Activated CD4-positive, alpha-beta T cell treated with anti-CD3 and anti-CD28 coated beads, Interleukin-2, amount 10 ng/mL, durations not matched to agents 24 days and 14 days (primary cell): ENCODE results near the gene FGFRL1. TPM values are rescaled to one million over a fixed set of nuclear protein-coding genes. Genes with fewer than 3 reads are reported as not detected.

Source experiments
- DNase-seq: peaks from one replicate; pipeline ENCODE4 v3.0.0; 2022
- H3K27ac Mint-ChIP-seq: one replicate; pipeline ENCODE4 v1.8.0; 2022; ENCODE audit warnings: mild to moderate bottlenecking, mixed read lengths
- H3K27me3 Mint-ChIP-seq: one replicate; pipeline ENCODE4 v1.8.0; 2022; ENCODE audit warnings: mixed read lengths
- H3K36me3 Mint-ChIP-seq: one replicate; pipeline ENCODE4 v1.8.0; 2022; ENCODE audit warnings: low read depth, mild to moderate bottlenecking, mixed read lengths
- H3K4me1 Mint-ChIP-seq: one replicate; pipeline ENCODE4 v1.8.0; 2021; ENCODE audit warnings: mixed read lengths
- H3K4me3 Mint-ChIP-seq: one replicate; pipeline ENCODE4 v1.8.0; 2022; ENCODE audit warnings: mild to moderate bottlenecking, moderate library complexity, mixed read lengths
- H3K9me3 Mint-ChIP-seq: one replicate; pipeline ENCODE4 v1.8.0; 2021; ENCODE audit warnings: mixed read lengths
- intact Hi-C: fragments of 100-400 bp; cut with micrococcal nuclease; formaldehyde crosslinking; loops from one replicate; pipeline ENCODE4 v1.15.1; 2023
- total RNA-seq: library from RNA; stranded (reverse); gene quantifications from 2 replicates; pipeline ENCODE4 v1.2.3, GENCODE V29; 2022

The FGFRL1 gene
- total RNA-seq, 1 donor from 2014 or later = 18.9 TPM

DNA sequence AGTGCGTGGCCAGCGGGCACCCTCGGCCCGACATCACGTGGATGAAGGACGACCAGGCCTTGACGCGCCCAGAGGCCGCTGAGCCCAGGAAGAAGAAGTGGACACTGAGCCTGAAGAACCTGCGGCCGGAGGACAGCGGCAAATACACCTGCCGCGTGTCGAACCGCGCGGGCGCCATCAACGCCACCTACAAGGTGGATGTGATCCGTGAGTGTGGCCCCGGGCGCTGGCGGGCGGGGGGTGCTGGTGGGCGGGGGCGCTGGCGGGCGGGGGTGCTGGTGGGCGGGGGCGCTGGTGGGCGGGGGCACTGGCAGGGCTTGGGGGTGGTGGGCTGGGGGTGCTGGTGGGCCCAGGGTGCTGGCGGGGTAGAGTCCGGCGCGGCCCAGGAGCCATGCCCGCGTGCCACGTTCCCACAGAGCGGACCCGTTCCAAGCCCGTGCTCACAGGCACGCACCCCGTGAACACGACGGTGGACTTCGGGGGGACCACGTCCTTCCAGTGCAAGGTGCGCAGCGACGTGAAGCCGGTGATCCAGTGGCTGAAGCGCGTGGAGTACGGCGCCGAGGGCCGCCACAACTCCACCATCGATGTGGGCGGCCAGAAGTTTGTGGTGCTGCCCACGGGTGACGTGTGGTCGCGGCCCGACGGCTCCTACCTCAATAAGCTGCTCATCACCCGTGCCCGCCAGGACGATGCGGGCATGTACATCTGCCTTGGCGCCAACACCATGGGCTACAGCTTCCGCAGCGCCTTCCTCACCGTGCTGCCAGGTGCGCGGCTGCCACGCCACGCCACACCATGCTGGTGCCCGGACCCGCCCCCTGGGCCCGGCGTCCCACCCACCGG lies 12.7 kb downstream of the FGFRL1 start:
- DNase-seq = no peak
- Mint-ChIP-seq H3K4me1 (peaks cover 9% of the 10 kb centered on the region), H3K4me3 (no peak overlapping the region)

GRCh38 chr4:1024882-1025545 lies 13.6 kb downstream of the FGFRL1 start:
- H3K27ac Mint-ChIP-seq = no peak overlapping the region
- intact Hi-C loops = no loop called here

More for the DNA sequence above, 12.7 kb downstream of the FGFRL1 start:
- Mint-ChIP-seq H3K27ac (no peak overlapping the region), H3K36me3 (peaks cover 8% of the 10 kb centered on the region), H3K27me3 (no peaks in the 10 kb centered on the region), H3K9me3 (no peaks in the 10 kb centered on the region)
- intact Hi-C loops = no loop called here

DNA sequence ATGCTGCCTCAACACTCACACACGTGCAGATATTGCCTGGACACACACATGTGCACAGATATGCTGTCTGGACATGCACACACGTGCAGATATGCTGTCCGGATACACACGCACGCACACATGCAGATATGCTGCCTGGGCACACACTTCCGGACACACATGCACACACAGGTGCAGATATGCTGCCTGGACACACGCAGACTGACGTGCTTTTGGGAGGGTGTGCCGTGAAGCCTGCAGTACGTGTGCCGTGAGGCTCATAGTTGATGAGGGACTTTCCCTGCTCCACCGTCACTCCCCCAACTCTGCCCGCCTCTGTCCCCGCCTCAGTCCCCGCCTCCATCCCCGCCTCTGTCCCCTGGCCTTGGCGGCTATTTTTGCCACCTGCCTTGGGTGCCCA lies 14.7 kb downstream of the FGFRL1 start:
- DNase-seq = peak; percentile 86
- Mint-ChIP-seq H3K9me3 (no peaks in the 10 kb centered on the region), H3K27ac (no peak overlapping the region), H3K36me3 (peaks cover 8% of the 10 kb centered on the region), H3K27me3 (no peaks in the 10 kb centered on the region), H3K4me1 (peaks cover 9% of the 10 kb centered on the region), H3K4me3 (no peak overlapping the region)
- intact Hi-C loops = no loop called here

More at GRCh38 chr4:1024882-1025545, 13.6 kb downstream of the FGFRL1 start:
- H3K9me3 Mint-ChIP-seq = no peaks in the 10 kb centered on the region
- H3K27me3 Mint-ChIP-seq = no peaks in the 10 kb centered on the region
- H3K4me1 Mint-ChIP-seq = peaks cover 9% of the 10 kb centered on the region
- DNase-seq = no peak
- no peak overlapping the region for H3K4me3 Mint-ChIP-seq
- peaks cover 8% of the 10 kb centered on the region for H3K36me3 Mint-ChIP-seq

GRCh38 chr4:1027219-1027914 lies 15.9 kb downstream of the FGFRL1 start:
- H3K4me1 Mint-ChIP-seq = peaks cover 9% of the 10 kb centered on the region
- intact Hi-C loops = no loop called here
- no peak overlapping the region for H3K4me3 Mint-ChIP-seq
- no peaks in the 10 kb centered on the region for H3K9me3 Mint-ChIP-seq
- no peaks in the 10 kb centered on the region for H3K27me3 Mint-ChIP-seq
- DNase-seq = no peak
- H3K27ac Mint-ChIP-seq = no peak overlapping the region
- peaks cover 8% of the 10 kb centered on the region for H3K36me3 Mint-ChIP-seq

GRCh38 chr4:1027915-1028238 lies 16.5 kb downstream of the FGFRL1 start:
- H3K4me3 Mint-ChIP-seq = no peak overlapping the region
- intact Hi-C loops = no loop called here

GRCh38 chr4:1028574-1029220 lies 17.3 kb downstream of the FGFRL1 start:
- H3K9me3 Mint-ChIP-seq = no peaks in the 10 kb centered on the region
- peaks cover 8% of the 10 kb centered on the region for H3K36me3 Mint-ChIP-seq
- intact Hi-C loops = no loop called here
- no peak overlapping the region for H3K27ac Mint-ChIP-seq
- H3K27me3 Mint-ChIP-seq = no peaks in the 10 kb centered on the region
- H3K4me1 Mint-ChIP-seq = peaks cover 9% of the 10 kb centered on the region
- H3K4me3 Mint-ChIP-seq = no peak overlapping the region
- DNase-seq = no peak

More at GRCh38 chr4:1027915-1028238, 16.5 kb downstream of the FGFRL1 start:
- H3K27me3 Mint-ChIP-seq = no peaks in the 10 kb centered on the region
- H3K36me3 Mint-ChIP-seq = peaks cover 8% of the 10 kb centered on the region
- DNase-seq = no peak
- no peaks in the 10 kb centered on the region for H3K9me3 Mint-ChIP-seq
- no peak overlapping the region for H3K27ac Mint-ChIP-seq
- peaks cover 9% of the 10 kb centered on the region for H3K4me1 Mint-ChIP-seq

DNA sequence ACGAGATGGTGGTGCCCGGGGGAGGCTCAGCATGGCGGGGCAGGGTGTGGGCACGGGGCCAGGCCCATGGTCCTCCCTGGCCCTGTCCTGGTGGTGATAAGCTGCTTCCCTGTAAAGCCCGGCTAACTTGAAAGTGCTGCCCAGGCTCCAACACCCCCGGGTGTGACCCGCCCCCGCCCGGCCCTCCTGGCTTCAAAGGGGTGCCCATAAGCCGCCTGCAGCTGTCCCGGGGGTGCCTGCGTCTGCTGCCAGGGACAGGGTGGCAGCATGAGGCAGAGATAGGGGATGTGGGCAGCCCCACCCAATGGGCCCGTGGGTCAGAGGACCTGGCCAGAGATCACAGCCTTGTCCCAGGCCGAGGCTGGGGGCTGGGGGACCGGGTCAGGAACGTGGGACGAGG lies 18.1 kb downstream of the FGFRL1 start:
- H3K4me1 Mint-ChIP-seq = peaks cover 9% of the 10 kb centered on the region
- no peak overlapping the region for H3K27ac Mint-ChIP-seq
- no peak for DNase-seq
- intact Hi-C loops = no loop called here
- no peaks in the 10 kb centered on the region for H3K27me3 Mint-ChIP-seq
- no peaks in the 10 kb centered on the region for H3K9me3 Mint-ChIP-seq
- H3K36me3 Mint-ChIP-seq = peaks cover 8% of the 10 kb centered on the region
- no peak overlapping the region for H3K4me3 Mint-ChIP-seq

GRCh38 chr4:1030031-1030430 lies 18.6 kb downstream of the FGFRL1 start:
- Mint-ChIP-seq H3K27ac (no peak overlapping the region), H3K4me3 (no peak overlapping the region), H3K4me1 (peaks cover 9% of the 10 kb centered on the region), H3K36me3 (peaks cover 6% of the 10 kb centered on the region), H3K27me3 (no peaks in the 10 kb centered on the region), H3K9me3 (no peaks in the 10 kb centered on the region)
- intact Hi-C loops = no loop called here
- DNase-seq = no peak

DNA sequence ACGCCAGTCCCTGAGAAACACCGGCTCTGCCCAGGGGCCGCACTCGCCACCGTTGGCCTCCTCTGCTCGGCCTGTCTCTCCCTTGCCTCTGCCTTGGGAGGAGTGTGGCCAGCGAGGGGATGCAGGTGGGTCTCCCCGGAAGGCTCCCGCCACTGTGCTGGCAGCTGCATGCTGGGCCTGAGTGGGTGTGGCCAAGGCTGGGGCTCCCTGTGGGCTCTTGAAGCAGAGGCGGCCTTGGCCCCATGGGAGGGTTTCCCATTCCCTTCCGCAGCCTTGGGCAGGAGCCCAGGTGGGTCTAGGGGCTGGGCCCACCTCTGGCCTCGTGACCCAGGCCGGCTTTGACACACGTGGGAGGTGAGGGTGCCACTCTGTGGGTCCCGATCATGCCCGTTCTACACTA lies 19.1 kb downstream of the FGFRL1 start:
- intact Hi-C loops = no loop called here
- Mint-ChIP-seq H3K27me3 (no peaks in the 10 kb centered on the region), H3K36me3 (peaks cover under 1% of the 10 kb centered on the region), H3K4me3 (no peak overlapping the region), H3K27ac (no peak overlapping the region), H3K4me1 (peaks cover 6% of the 10 kb centered on the region), H3K9me3 (no peaks in the 10 kb centered on the region)
- no peak for DNase-seq

DNA sequence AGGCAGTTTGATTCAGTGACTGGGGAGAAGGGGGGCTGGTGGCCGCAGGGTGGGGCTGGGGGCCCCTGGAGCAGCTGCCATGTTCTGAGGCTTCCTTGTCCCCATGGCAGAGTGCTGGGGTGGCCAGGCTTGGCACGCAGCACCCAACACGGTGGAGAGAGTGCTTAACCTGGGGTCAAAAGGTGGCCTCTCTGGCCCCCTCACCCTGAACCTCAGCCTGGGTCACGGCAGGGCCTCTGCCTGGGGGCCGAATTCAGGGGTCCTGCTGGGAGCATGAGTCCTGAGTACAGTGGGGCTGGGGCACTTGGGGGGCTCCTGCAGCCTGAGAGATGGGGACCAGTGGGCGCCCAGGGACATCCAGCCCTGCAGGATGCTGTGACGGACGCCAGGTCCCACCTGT lies 19.9 kb downstream of the FGFRL1 start:
- H3K4me3 Mint-ChIP-seq = no peak overlapping the region

GRCh38 chr4:1031956-1032795 lies 20.8 kb downstream of the FGFRL1 start:
- Mint-ChIP-seq H3K9me3 (no peaks in the 10 kb centered on the region), H3K4me1 (no peaks in the 10 kb centered on the region), H3K36me3 (no peaks in the 10 kb centered on the region), H3K27ac (no peak overlapping the region), H3K27me3 (no peaks in the 10 kb centered on the region), H3K4me3 (no peak overlapping the region)
- intact Hi-C loops = no loop called here
- DNase-seq = no peak

More for the DNA sequence above, 19.9 kb downstream of the FGFRL1 start:
- intact Hi-C loops = no loop called here
- H3K36me3 Mint-ChIP-seq = no peaks in the 10 kb centered on the region
- no peaks in the 10 kb centered on the region for H3K27me3 Mint-ChIP-seq
- H3K4me1 Mint-ChIP-seq = no peaks in the 10 kb centered on the region
- no peak for DNase-seq
- H3K27ac Mint-ChIP-seq = no peak overlapping the region
- no peaks in the 10 kb centered on the region for H3K9me3 Mint-ChIP-seq

DNA sequence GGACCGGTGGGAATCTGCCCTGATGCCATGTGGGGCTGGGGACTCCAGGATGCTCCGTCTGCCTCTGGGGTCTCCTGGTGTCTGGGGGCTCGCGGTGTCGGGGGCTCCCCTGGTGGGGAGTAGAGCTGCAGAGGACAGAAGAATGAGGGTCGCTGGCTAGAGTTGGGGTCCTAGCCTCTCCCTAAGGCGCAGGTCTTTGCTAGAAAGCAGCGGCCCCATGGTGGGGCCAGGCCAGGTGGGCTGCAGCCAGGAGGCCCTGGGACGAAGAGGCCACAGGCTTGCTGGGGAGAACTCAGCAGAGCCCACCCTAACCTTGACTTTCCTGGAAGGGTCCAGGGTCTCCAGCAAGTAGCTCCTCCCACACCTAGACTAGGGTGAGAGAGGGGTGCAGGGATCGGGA lies 21.4 kb downstream of the FGFRL1 start:
- no peaks in the 10 kb centered on the region for H3K27me3 Mint-ChIP-seq
- no peaks in the 10 kb centered on the region for H3K36me3 Mint-ChIP-seq
- H3K4me3 Mint-ChIP-seq = no peak overlapping the region
- no peak for DNase-seq
- intact Hi-C loops = no loop called here
- H3K4me1 Mint-ChIP-seq = no peaks in the 10 kb centered on the region
- H3K9me3 Mint-ChIP-seq = no peaks in the 10 kb centered on the region
- no peak overlapping the region for H3K27ac Mint-ChIP-seq

DNA sequence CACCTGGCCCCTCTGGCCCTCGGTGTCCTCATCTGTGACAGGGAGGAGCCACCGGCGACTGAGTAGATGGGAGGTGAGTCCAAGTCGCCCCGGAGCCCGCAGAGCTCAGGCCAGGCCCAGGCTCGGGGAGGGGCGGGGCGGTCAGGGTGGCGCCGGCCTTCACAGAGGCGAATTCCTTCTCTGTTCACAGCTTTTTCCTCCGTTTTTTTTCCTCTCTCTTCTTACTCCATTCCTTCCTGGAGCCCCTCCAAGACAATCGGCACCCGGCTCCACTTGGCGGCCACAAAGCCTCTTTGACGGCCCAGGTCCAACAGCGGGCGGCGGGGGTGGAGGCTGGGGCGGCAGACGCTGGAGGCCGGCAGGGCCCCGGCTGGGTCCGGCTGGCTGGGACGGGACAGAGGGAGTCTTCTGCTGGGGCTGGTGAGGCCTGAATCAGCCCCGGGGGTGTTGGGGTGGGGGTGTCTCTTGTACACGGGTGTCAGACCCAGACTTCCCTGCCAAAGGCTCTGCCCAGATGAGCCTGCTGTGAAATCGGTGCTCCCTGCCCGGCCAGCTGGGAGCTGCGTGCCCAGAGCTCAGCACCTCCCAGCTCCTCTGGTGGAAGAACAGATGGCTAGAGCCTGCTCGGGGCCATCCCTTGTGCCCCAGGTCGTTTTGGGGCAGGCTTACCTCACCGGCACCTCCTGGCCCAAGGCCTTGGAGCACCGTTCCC lies 22.6 kb downstream of the FGFRL1 start:
- Mint-ChIP-seq H3K4me3 (no peak overlapping the region), H3K9me3 (no peaks in the 10 kb centered on the region), H3K27me3 (no peaks in the 10 kb centered on the region), H3K27ac (no peak overlapping the region), H3K36me3 (no peaks in the 10 kb centered on the region), H3K4me1 (no peaks in the 10 kb centered on the region)
- no peak for DNase-seq
- intact Hi-C loops = no loop called here
